Endothelial cell of umbilical vein (primary cell): ENCODE results near the gene HAUS3. TPM values are rescaled to one million over a fixed set of nuclear protein-coding genes. Genes with fewer than 3 reads are reported as not detected.

Experiments used
- BruUV-seq: library from RNA; stranded (reverse); fragments of 400-500 nt; replicated peaks from 2 replicates; lab custom pipeline; 2021; lab: Mats Ljungman, UMichigan
- CTCF ChIA-PET: fragments of 300-600, 350-600 bp; sonication (Branson Sonifier 250); formaldehyde crosslinking; loops from one replicate; lab custom pipeline; 2021; ENCODE audit warnings: antibody characterized with exemption, inconsistent platforms; lab: Charles Lee
- POLR2A ChIA-PET: fragments of 300-600, 350-600 bp; sonication (Branson Sonifier 250); formaldehyde crosslinking; loops from one replicate; lab custom pipeline; 2021; ENCODE audit warnings: antibody characterized with exemption, inconsistent platforms; lab: Charles Lee
- DNase-seq: peaks from one replicate; pipeline ENCODE4 v3.0.0-alpha.2; 2011; ENCODE audit warnings: low read depth, low spot score
- FAIRE-seq: peaks from 2 replicates; lab custom pipeline; 2011; peaks lifted over from hg19 to GRCh38; lab: Jason Lieb, UNC
- H2AFZ ChIP-seq: 2 replicates; pipeline ENCODE4 v1.6.0; 2012; ENCODE audit warnings: low read depth, low read length, control low read depth, inconsistent platforms
- H3K27ac ChIP-seq: 2 replicates; pipeline ENCODE4 v1.5.1; 2011; ENCODE audit warnings: low read depth, mild to moderate bottlenecking, control low read depth, low read length, moderate library complexity; ENCODE audit not compliant: insufficient read depth
- H3K27me3 ChIP-seq, 2 experiments: 2 replicates each; pipeline versions ENCODE4 v1.6.0 to v1.6.1; 2011; ENCODE audit warnings: low read length in 2 of 2, mixed read lengths in 1 of 2; ENCODE audit not compliant: control insufficient read depth in 2 of 2, insufficient read depth in 2 of 2
- H3K36me3 ChIP-seq, 2 experiments: 2 replicates in 1 of 2; 3 replicates in 1 of 2; pipeline ENCODE4 v1.5.1; 2011; ENCODE audit warnings: low read length in 2 of 2, mild to moderate bottlenecking in 1 of 2, moderate library complexity in 1 of 2; ENCODE audit not compliant: control insufficient read depth in 2 of 2, insufficient read depth in 2 of 2; ENCODE audit errors: extremely low read depth in 1 of 2
- H3K4me1 ChIP-seq: 3 replicates; pipeline ENCODE4 v1.5.1; 2011; ENCODE audit warnings: mild to moderate bottlenecking, low read length; ENCODE audit not compliant: control insufficient read depth, insufficient read depth; ENCODE audit errors: extremely low read depth
- H3K4me2 ChIP-seq: 2 replicates; pipeline ENCODE4 v1.6.1; 2011; ENCODE audit warnings: low read length, control low read depth, mixed read lengths; ENCODE audit not compliant: insufficient read depth
- H3K4me3 ChIP-seq, 3 experiments: fragments of 200-600 bp in 1 of 3; sonication (generic), shearing (Covaris generic) in 1 of 3; replicated peaks in 1 of 3; 2 replicates each; pipeline ENCODE4 v1.5.1; 2011 to 2016; ENCODE audit warnings: control low read depth in 3 of 3, low read length in 3 of 3, mild to moderate bottlenecking in 2 of 3, inconsistent platforms in 1 of 3, low read depth in 1 of 3, moderate library complexity in 1 of 3; ENCODE audit not compliant: insufficient read depth in 1 of 3
- H3K79me2 ChIP-seq: 2 replicates; pipeline ENCODE4 v1.6.0; 2012; ENCODE audit warnings: low read length, inconsistent platforms; ENCODE audit not compliant: control insufficient read depth, insufficient read depth
- H3K9ac ChIP-seq: replicated peaks from 2 replicates; pipeline ENCODE3; 2011; ENCODE audit warnings: low read length, control low read depth; ENCODE audit not compliant: insufficient read depth; ENCODE audit errors: extremely low read depth
- H3K9me1 ChIP-seq: replicated peaks from 3 replicates; pipeline ENCODE4 v1.6.0; 2011; ENCODE audit warnings: mild to moderate bottlenecking, low read length; ENCODE audit not compliant: control insufficient read depth, insufficient read depth; ENCODE audit errors: extremely low read depth
- H3K9me3 ChIP-seq: replicated peaks from 2 replicates; pipeline ENCODE4 v1.5.1; 2012; ENCODE audit warnings: low read length, inconsistent platforms; ENCODE audit not compliant: control insufficient read depth, insufficient read depth
- H4K20me1 ChIP-seq: replicated peaks from 2 replicates; pipeline ENCODE3; 2011; ENCODE audit warnings: mild to moderate bottlenecking, low read length; ENCODE audit not compliant: control insufficient read depth, insufficient read depth; ENCODE audit errors: extremely low read depth
- FOS ChIP-seq: IDR thresholded peaks from 2 replicates; pipeline ENCODE4 v1.6.1; 2011; ENCODE audit warnings: mild to moderate bottlenecking, low read length, moderate library complexity, borderline replicate concordance; ENCODE audit not compliant: insufficient read depth
- GATA2 ChIP-seq: IDR thresholded peaks from 2 replicates; pipeline ENCODE4 v1.7.0; 2011; ENCODE audit warnings: low read depth, mild to moderate bottlenecking, moderate library complexity, mixed read lengths, low read length; ENCODE audit not compliant: insufficient read length, insufficient read depth
- POLR2A ChIP-seq: IDR thresholded peaks from 2 replicates; pipeline ENCODE4 v1.6.1; 2012; ENCODE audit warnings: low read depth, mild to moderate bottlenecking, control low read depth, low read length
- dilution Hi-C: fragments of 300-500 bp; cut with MboI; formaldehyde crosslinking; loops from one replicate; pipeline ENCODE4 v1.15.0; 2019; ENCODE audit warnings: low sequenced_read_pairs; ENCODE audit not compliant: extremely low pct_ligation_motif_present
- intact Hi-C: fragments of 100-400 bp; cut with micrococcal nuclease; formaldehyde crosslinking; loops from one replicate; pipeline ENCODE4 v1.10.0; 2022
- polyA plus RNA-seq, 4 experiments: library from polyadenylated mRNA; depleted of rRNA in 3 of 4; stranded (reverse) in 3 of 4; unstranded in 1 of 4; fragments of >200 nt; gene quantifications; 2 replicates each; pipeline versions ENCODE4 v1.2.1 to v1.2.3, GENCODE V29; 2011 to 2012; ENCODE audit warnings: missing spikeins in 1 of 4
- total RNA-seq: library from RNA; stranded (reverse); gene quantifications from 2 replicates; pipeline ENCODE4 v1.2.3, GENCODE V29; 2021
- TF ChIP-seq, protein P1 (sequence below): IDR thresholded peaks from 2 replicates; pipeline ENCODE4 v1.6.1; 2011; ENCODE audit not compliant: insufficient read depth, insufficient read length

HAUS3 gene
- total and polyA plus RNA-seq, 2 donors (not counting 3 experiments of a cell fraction or from before 2014, with no cell fraction given) = 4.4 to 15.9 TPM

DNA sequence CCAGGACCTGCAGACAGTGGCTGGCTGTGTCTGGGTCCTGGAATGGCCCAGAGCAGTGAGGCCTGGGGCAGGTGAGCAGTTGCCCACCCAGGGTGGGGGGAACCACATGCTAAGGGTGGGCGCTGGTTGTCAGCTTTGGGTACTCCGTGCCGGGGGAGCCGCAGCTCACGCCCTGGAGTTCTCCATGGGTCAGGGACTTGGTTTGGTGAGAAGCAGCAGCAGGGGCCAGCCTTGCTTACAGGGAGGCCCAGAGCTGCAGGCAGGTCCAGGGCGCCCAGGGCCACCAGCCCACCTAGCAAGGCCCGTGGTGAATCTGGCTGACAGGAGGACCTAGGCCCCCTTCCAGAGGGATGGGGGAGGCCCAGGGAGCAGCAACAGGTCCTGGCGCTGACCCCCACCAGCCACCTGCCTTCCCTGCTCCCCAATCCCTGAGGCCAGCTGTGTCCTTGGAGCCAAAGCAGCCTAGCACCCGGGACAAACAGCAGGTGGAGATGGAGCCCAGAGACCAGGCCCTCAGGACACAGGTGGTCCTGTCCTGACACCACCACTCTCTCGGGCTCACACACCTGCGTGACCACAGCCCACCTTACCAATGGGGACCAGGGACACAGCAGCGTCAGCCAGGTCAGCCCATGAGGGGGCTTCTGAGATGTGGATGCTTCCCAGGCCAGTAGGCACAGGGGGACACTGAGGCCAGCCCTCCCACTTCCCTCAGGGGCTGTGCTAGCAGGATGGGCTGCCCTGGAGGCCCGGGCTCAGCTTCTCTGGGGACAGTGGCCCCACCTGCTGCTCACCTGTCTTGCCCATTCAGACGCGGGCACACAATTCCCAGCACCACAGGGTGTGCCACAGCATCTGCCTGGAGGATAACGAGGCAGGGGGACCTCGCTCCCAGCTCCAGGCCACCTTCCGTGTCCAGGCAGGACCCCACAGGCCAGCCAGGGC is 16.4 kb upstream of the HAUS3 start:
- TF ChIP-seq, protein P1, sequence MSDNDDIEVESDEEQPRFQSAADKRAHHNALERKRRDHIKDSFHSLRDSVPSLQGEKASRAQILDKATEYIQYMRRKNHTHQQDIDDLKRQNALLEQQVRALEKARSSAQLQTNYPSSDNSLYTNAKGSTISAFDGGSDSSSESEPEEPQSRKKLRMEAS = no peak
- no peak for TF ChIP-seq POLR2A
- Histone ChIP-seq H3K27me3 (no peaks in the 10 kb centered on the region), H3K4me1 (peaks cover 26% of the 10 kb centered on the region), H3K4me3 (no peak overlapping the region), H3K9me3 (no peaks in the 10 kb centered on the region), H4K20me1 (no peaks in the 10 kb centered on the region), H3K36me3 (peaks cover 0 to 30% of the 10 kb centered on the region in 2 experiments), H3K9ac (no peak overlapping the region), H3K9me1 (no peaks in the 10 kb centered on the region), H3K79me2 (peaks cover 15% of the 10 kb centered on the region), H3K27ac (no peak overlapping the region), H2AFZ (no peak overlapping the region), H3K4me2 (no peak overlapping the region)
- DNase-seq (no peak), FAIRE-seq (no peak)
- intact Hi-C loops = no loop called here
- ChIA-PET POLR2A (interaction anchor here (1.4 kb wide), 1 partner anchor 17 kb away, joined by 3 read pairs; the partner anchor contains the start of genes HAUS3 and POLN), CTCF (interaction anchor here (1.0 to 1.1 kb wide), 2 partner anchors 38 to 183 kb away, joined by 3 read pairs; no protein-coding TSS in a partner anchor)
- dilution Hi-C loops = no loop called here
- BruUV-seq = no TSS peak

DNA sequence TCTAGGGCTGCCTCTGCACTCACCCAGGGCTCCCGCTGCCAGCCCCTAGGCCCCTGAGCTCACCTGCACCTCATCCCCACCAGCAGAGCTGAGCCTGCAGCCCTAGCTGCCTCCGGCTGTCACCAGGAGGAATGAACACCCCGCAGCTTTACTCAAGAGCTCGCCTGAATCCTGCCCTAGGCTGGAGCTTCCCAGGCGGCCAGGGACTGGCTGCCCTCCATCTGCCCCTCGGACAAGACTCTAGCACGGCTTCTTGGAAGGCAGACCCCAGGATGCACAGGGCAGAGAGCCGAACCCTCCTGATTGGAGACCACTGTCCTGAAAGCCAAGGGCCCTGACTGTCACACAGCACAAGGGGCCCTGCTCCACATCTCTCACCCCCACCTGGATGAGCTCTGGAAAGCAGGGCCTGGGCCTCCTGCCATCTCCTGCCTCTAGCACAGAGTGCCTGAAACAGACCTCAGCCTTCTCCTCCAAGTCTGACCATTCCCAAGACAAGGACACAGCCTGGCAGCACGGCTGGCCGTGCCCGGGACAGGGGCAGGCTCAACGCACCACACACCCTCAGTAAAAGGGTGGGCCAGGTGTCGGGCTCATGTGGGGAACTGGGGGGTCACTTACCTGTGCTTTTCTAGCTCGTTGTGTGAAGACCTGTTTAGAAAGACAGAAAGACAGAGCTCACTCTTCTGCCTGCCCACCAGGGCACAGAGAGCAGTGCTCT is 15.6 kb upstream of the HAUS3 start:
- ChIA-PET POLR2A (interaction anchor here (1.4 kb wide), 1 partner anchor 16 kb away, joined by 3 read pairs; the partner anchor contains the start of genes HAUS3 and POLN), CTCF (interaction anchor here (0.8 to 1.1 kb wide), 5 partner anchors 9 to 184 kb away, joined by 3 read pairs; no protein-coding TSS in a partner anchor)
- H3K36me3 ChIP-seq = peaks cover 0 to 35% of the 10 kb centered on the region in 2 experiments
- H3K4me2 ChIP-seq = no peak overlapping the region
- H3K9me1 ChIP-seq = no peaks in the 10 kb centered on the region
- H3K79me2 ChIP-seq = peaks cover 15% of the 10 kb centered on the region
- H3K4me1 ChIP-seq = peaks cover 21% of the 10 kb centered on the region
- no peak for TF ChIP-seq GATA2
- TF ChIP-seq, protein P1 = no peak
- TF ChIP-seq POLR2A = no peak
- TF ChIP-seq FOS = no peak
- intact Hi-C loops = loop anchor here (1.0 kb wide), 1 partner anchor 15 kb away; the partner anchor contains the start of genes HAUS3 and POLN
- peak overlapping the region; percentile 15 for H3K27ac ChIP-seq
- no peak for DNase-seq
- no peak overlapping the region for H3K4me3 ChIP-seq
- no peaks in the 10 kb centered on the region for H3K27me3 ChIP-seq
- H2AFZ ChIP-seq = no peak overlapping the region
- H3K9me3 ChIP-seq = no peaks in the 10 kb centered on the region
- H3K9ac ChIP-seq = peak overlapping the region; percentile 14
- FAIRE-seq = no peak
- no peaks in the 10 kb centered on the region for H4K20me1 ChIP-seq
- dilution Hi-C loops = no loop called here
- no TSS peak for BruUV-seq
